SIG-M5 (cell line): Measurements from ENCODE around the gene INO80B.
A peak's percentile ranks its signal among the peaks of the same experiment; 100 is the strongest.
"Not testable (repeated sequence)": the region's sequence is repeated elsewhere in the genome, so short reads cannot be mapped to it uniquely, and the experiment has no call there.

Experiments used
- DNase-seq: peaks from one replicate; lab custom pipeline; 2025; lab: John Stamatoyannopoulos, UW

The INO80B gene

GRCh38 chr2:74450570-74451190 lies 4.2 kb upstream of the INO80B start:
- DNase-seq, result no peak

- no peak for DNase-seq
Measured at GRCh38 chr2:74457129-74457548, 2.3 kb downstream of the INO80B start.

- DNase-seq, result no peak
Measured at GRCh38 chr2:74457549-74458131, 2.8 kb downstream of the INO80B start.

- DNase-seq, result peak; percentile 100
Measured at GRCh38 chr2:74458132-74458937, 3.4 kb downstream of the INO80B start, which contains the start of gene WBP1. Gene WBP1 (plus strand): TSS chr2:74458438. CDS start chr2:74458603, 165 bp downstream.

DNA sequence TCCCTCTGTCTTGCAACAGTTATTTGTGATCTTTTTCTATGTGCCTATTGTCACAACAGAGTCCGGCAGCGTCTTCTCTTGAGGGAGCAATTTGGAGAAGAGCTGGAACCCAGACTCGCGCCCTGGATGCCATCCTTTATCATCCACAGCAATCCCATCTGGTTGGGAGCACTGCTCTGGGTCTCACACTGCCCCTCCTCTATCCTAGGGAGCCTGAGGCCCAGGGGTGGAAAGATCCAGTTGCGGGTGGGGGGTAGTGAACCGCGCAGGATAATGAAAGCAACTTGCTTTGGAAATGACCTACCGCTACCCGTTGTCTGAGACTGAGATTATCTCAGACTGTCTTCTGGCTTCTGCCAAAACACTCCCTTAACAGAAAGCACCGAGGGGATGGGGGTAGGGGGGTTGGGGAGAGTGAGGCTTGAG lies 4.1 kb downstream of the INO80B start:
- no peak for DNase-seq

GRCh38 chr2:74459503-74460118 lies 4.7 kb downstream of the INO80B start:
- not testable (repeated sequence) for DNase-seq

- DNase-seq, result not testable (repeated sequence)
Measured at GRCh38 chr2:74460187-74460586, 5.3 kb downstream of the INO80B start.

GRCh38 chr2:74461187-74462053 lies 6.5 kb downstream of the INO80B start:
- no peak for DNase-seq

GRCh38 chr2:74462054-74462785 lies 7.3 kb downstream of the INO80B start:
- DNase-seq, result no peak

DNA sequence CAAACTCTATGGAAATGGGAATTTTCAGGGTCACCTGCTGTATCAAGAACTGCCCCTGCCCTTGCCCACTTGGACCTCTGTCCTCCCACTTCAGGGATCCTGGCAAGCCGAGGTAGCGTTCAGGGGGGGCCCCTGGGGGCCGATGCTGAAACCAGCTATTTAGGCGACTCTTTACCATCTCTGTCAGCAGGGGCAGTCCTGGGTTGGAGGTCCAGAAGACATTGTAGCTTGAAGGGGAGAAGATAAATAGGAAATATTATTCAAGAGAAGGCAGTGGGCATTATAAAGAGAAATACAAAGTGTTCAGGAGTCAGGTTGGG lies 7.9 kb downstream of the INO80B start:
- no peak for DNase-seq

DNA sequence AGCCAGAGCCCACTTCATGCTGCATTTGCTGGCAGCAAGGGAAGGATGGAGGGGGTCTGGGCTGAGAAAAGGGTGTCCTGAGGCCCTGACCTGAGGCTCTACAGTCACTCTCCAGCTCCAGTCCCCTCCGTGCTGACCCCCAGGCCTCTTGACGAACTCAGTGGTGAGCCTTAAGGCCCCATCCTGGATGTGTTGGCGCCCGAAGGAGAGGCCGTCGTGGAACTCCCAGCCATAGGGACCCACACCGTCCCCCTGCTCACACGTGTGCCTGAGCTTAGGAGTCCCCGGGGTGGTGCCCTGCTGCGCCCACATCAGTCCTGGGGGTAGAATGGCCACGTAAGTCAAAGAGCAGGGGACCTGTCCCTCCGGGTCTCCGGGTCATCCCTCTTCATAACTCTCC lies 9.5 kb downstream of the INO80B start:
- no peak for DNase-seq

GRCh38 chr2:74470742-74471141 lies 15.9 kb downstream of the INO80B start:
- DNase-seq, result not testable (repeated sequence)

- DNase-seq, result no peak
Measured at GRCh38 chr2:74471332-74472065, 16.6 kb downstream of the INO80B start.

DNA sequence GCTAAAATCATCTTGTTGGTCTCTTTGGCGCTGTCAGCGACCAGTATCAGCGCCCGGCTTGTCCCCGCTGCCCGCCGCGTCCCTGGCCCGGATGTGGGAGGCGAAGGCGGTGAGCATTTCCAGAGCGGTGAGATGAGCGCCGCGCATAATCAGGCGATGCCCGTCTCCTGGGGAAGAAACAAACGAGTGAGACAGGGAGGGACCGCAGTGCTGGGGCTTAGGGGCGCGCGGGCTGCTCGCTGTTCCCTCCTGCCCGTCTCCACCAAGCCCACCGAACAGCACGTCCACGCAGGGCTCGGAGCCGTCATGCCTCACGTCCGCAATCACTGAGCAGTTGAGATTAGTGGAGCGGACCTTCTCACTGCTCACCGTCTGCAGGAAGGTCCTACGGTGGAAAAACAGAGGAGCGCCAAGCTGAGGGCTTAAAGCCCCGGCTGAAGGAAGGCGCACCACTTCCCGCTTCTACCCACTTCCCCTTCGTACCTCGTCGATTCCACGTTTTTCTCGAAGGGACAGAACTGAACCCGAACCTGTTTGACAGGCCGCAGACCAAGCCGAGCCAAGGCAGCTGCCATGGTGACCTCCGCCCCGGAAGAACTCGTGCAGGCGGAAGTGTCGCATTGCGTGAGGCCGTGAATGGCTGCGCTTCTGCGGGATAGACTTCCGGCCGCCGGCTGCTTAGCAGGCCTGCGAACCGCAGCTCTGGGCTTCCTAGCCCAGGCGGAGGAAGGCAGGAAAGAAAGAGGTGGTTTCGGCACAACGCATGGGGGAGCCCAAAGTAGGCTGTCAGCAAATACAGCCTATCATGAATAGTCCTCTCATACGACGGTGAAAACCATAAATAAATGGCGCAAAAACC lies 17.4 kb downstream of the INO80B start, which contains the start of gene MRPL53:
Gene MRPL53 (minus strand): TSS at position 595 of the 859 bp plus-strand sequence. CDS start 20 bp downstream, at position 575.
- DNase-seq, result peak; percentile 69

- DNase-seq, result no peak
Measured at GRCh38 chr2:74472945-74473258, 18.0 kb downstream of the INO80B start.

DNA sequence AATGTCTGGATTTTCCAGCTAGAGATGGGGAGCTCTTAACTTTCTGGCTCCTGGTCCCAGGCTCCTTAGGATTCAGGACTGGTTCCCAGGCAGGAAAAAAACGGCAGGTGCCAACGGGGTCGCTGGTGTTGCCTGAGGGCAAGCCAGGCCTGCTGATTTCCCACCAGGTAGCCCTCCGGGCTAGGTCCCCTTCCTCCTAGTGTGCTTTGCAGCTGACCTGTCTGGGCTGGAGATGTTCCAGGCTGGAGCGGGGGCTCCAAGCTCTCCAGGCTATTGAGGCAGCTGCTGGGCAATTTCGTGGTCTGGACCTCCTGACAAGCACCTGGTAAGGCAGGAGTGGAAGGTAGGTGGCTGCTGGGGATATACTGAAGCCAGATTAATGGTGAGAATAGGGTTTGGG lies 19.6 kb downstream of the INO80B start:
- no peak for DNase-seq

DNA sequence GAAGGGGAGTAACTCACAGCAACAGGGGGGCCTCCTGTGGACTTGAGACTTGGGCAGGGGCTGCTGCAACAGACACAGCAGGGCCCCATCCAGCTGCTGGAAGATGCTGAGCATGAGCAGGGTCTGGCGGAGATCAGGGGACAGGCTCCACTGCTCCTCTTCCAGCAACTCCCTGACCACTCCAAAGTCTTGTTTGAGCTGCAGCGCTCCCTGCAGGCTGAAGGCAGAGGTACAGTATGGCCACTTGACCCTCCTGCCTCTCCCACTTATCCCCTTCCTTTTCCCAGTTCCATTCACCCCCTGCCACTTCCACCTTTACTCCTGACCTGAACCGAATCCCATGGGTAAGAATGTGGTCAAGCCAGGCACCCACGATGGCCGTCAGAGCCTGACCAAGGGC lies 20.0 kb downstream of the INO80B start:
- no peak for DNase-seq

DNA sequence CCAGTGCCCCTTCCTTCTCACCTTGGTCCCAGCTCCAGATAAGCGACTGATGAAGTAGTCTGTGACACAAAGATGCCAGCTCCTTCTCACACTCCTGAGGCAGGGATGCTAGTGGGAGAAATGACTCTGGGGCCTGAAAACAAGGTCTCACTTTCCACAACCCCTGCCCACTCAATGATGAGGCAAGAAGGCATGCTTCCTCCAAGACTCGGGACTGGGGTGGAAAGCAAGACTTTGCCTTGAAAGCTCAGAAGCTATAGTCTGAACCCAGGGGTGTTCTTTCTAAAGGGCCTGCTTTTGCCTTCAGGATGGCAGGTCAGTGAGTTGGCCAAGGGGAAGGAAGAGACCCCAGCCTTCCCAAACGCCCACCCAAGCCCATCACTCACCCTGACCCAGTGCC lies 26.5 kb downstream of the INO80B start:
- no peak for DNase-seq
